Psoas muscle (tissue), 8 donors: Measurements from ENCODE around the gene OSBPL6. TPM values are rescaled to one million over a fixed set of nuclear protein-coding genes. Genes with fewer than 3 reads are reported as not detected.

Source experiments
- ATAC-seq, 4 donors: fragments of 200-7000 bp; cut with Tn5 transposase; one replicate each; pipeline ENCODE4 v1.9.1; 2020; ENCODE audit warnings: moderate library complexity in 3 of 4, mild to moderate bottlenecking in 2 of 4
- DNase-seq, 2 donors: peaks; one replicate each; pipeline ENCODE4 v3.0.0-alpha.2; 2020
- H3K27ac ChIP-seq: fragments of 200-600 bp; one replicate; pipeline ENCODE4 v1.8.0; 2022
- H3K27me3 ChIP-seq, 3 donors: fragments of 200-600 bp in 1 of 3; one replicate each; pipeline versions ENCODE4 v1.6.1 to v1.8.0; 2013 to 2022; ENCODE audit warnings: low read length in 2 of 3, mild to moderate bottlenecking in 2 of 3, moderate library complexity in 1 of 3; ENCODE audit not compliant: insufficient read depth in 3 of 3
- H3K36me3 ChIP-seq, 2 donors: fragments of 200-600 bp in 1 of 2; one replicate each; pipeline versions ENCODE4 v1.6.1 to v1.8.0; 2013 to 2022; ENCODE audit warnings: low read depth in 1 of 2, mild to moderate bottlenecking in 1 of 2, moderate library complexity in 1 of 2; ENCODE audit not compliant: insufficient read depth in 1 of 2
- H3K4me1 ChIP-seq: fragments of 200-600 bp; one replicate; pipeline ENCODE4 v1.8.0; 2022
- H3K4me3 ChIP-seq: fragments of 200-600 bp; one replicate; pipeline ENCODE4 v1.8.0; 2022; ENCODE audit warnings: mild to moderate bottlenecking
- H3K9me3 ChIP-seq: fragments of 200-600 bp; one replicate; pipeline ENCODE4 v1.8.0; 2022
- CTCF ChIP-seq: fragments of 200-600 bp; IDR thresholded peaks from one replicate; pipeline ENCODE4 v1.8.0; 2022; ENCODE audit warnings: antibody characterized with exemption
- WGBS, 3 donors: extraction: QIAGEN DNeasy Blood & Tissue Kit; methylation state at CpG; one replicate each; pipeline versions ENCODE4 v1.1.6 to v1.1.7; 2013; 5-methylcytosine and 5-hydroxymethylcytosine counted together
- intact Hi-C, 2 donors: fragments of 100-400 bp; cut with DNase I; formaldehyde crosslinking; loops; one replicate each; pipeline versions ENCODE4 v1.11.0 to v1.14.2; 2022
- polyA plus RNA-seq, 3 donors: library from polyadenylated mRNA; stranded (reverse); fragments of 200-250 nt; gene quantifications; one replicate each; pipeline ENCODE4 v1.2.3, GENCODE V29; 2013
- total RNA-seq, 4 donors: library from RNA; stranded (reverse); fragmentation: NEBNext Ultra II Directional in 2 of 4; extraction: Animal tissue kit (Norgen Biotek cat#: 25700) in 2 of 4; gene quantifications; one replicate each; pipeline versions ENCODE4 v1.2.1 to v1.2.4, GENCODE V29; 2021 to 2023
- donor health status: healthy with polysubstance abuse.
- donor health status: DM: no; HTN: no; CAD: no; lungs with moderate emphysema.
- donor health status: Bipolar disorder and iron deficiency.
- donor health status: healthy.
- donor health status: DM: yes; HTN: yes; CAD: no.
- donor health status: DM: no; HTN: no; CAD: no.
- donor health status: DM: no; HTN: no; CAD: no.
- donor health status: DM: yes; HTN: yes; CAD: no.

The OSBPL6 gene
- total and polyA plus RNA-seq, 7 donors = 11.4 to 147 (median 36.2) TPM

- intact Hi-C loops = loop anchor here in 1 of 2 donors (2.0 kb wide), 1 partner anchor 23 kb away; no protein-coding TSS in a partner anchor
- Histone ChIP-seq H3K27ac (peak overlapping the region; percentile 81), H3K4me1 (peaks cover 49% of the 10 kb centered on the region), H3K27me3 (no peaks in the 10 kb centered on the region), H3K36me3 (peaks cover 0 to 3% of the 10 kb centered on the region in 2 donors), H3K4me3 (no peak overlapping the region), H3K9me3 (no peaks in the 10 kb centered on the region)
- ATAC-seq (peak in 3 of 4 donors; percentile 19 to 28 (median 20)), DNase-seq (no peak)
- 33 to 64% (median 36%) methylated on average over 3 of the region's 3 CpGs for WGBS, 3 donors
- no peak for TF ChIP-seq CTCF
Observed at GRCh38 chr2:178295906-178296305, 101.6 kb downstream of the OSBPL6 start.

GRCh38 chr2:178296394-178297090 lies 102.2 kb downstream of the OSBPL6 start:
- H3K4me3 ChIP-seq = no peak overlapping the region
- ATAC-seq = peak; percentile 88 to 94 (median 92)
- peaks cover 0 to 3% of the 10 kb centered on the region in 2 donors for H3K36me3 ChIP-seq
- H3K27ac ChIP-seq = peak overlapping the region; percentile 81
- no peaks in the 10 kb centered on the region for H3K27me3 ChIP-seq
- peak; percentile 48 to 76 for DNase-seq
- 36 to 51% (median 39%) methylated on average over 5 of the region's 5 CpGs for WGBS, 3 donors
- no peaks in the 10 kb centered on the region for H3K9me3 ChIP-seq
- no peak for TF ChIP-seq CTCF
- peaks cover 53% of the 10 kb centered on the region for H3K4me1 ChIP-seq
- intact Hi-C loops = no loop called here

- Histone ChIP-seq H3K36me3 (peaks cover 0 to 3% of the 10 kb centered on the region in 2 donors), H3K27me3 (no peaks in the 10 kb centered on the region), H3K4me1 (peaks cover 53% of the 10 kb centered on the region), H3K27ac (peak overlapping the region; percentile 81), H3K4me3 (no peak overlapping the region), H3K9me3 (no peaks in the 10 kb centered on the region)
- ATAC-seq (no peak), DNase-seq (no peak)
- WGBS, 3 donors = 93 to 97% (median 95%) methylated on average over 1 of the region's 1 CpG
- no peak for TF ChIP-seq CTCF
- intact Hi-C loops = no loop called here
Observed at GRCh38 chr2:178297091-178297411, 102.7 kb downstream of the OSBPL6 start.

GRCh38 chr2:178298785-178299212 lies 104.5 kb downstream of the OSBPL6 start:
- no peak for DNase-seq
- Histone ChIP-seq H3K4me1 (peaks cover 53% of the 10 kb centered on the region), H3K36me3 (peaks cover 0 to 4% of the 10 kb centered on the region in 2 donors), H3K27ac (peak overlapping the region; percentile 81), H3K4me3 (no peak overlapping the region), H3K9me3 (no peaks in the 10 kb centered on the region), H3K27me3 (no peaks in the 10 kb centered on the region)
- intact Hi-C loops = no loop called here
- no peak for TF ChIP-seq CTCF
- ATAC-seq = peak; percentile 18 to 62 (median 51)
